Esophagus muscularis mucosa (tissue), 4 donors: ENCODE results near the gene TYMS. TPM values are rescaled to one million over a fixed set of nuclear protein-coding genes. Genes with fewer than 3 reads are reported as not detected.
A peak's percentile ranks its signal among the peaks of the same experiment; 100 is the strongest.

ENCODE experiments used
- DNase-seq: peaks from one replicate; pipeline ENCODE4 v3.0.0-alpha.2; 2017; ENCODE audit errors: extremely low spot score
- H3K27ac ChIP-seq, 4 donors: fragments of 200-600 bp; sonication (generic); replicated peaks in 1 of 4; 1 replicate in 3 of 4; 2 replicates in 1 of 4; pipeline ENCODE4 v1.5.1; 2016 to 2019; ENCODE audit warnings: mild to moderate bottlenecking in 1 of 4
- H3K27me3 ChIP-seq, 4 donors: fragments of 200-600 bp; sonication (generic); one replicate each; pipeline versions ENCODE4 v1.5.1 to v1.6.0; 2016 to 2019
- H3K36me3 ChIP-seq, 4 donors: fragments of 200-600 bp; sonication (generic); one replicate each; pipeline ENCODE4 v1.5.1; 2016 to 2019
- H3K4me1 ChIP-seq, 4 donors: fragments of 200-600 bp; sonication (generic); one replicate each; pipeline ENCODE4 v1.5.1; 2016 to 2019
- H3K4me3 ChIP-seq, 4 donors: fragments of 200-600 bp; sonication (generic); 1 replicate in 2 of 4; 2 replicates in 2 of 4; pipeline ENCODE4 v1.5.1; 2016 to 2019; ENCODE audit warnings: mild to moderate bottlenecking in 4 of 4, moderate library complexity in 1 of 4
- H3K9me3 ChIP-seq, 4 donors: fragments of 200-600 bp; sonication (generic); 1 replicate in 3 of 4; 2 replicates in 1 of 4; pipeline ENCODE4 v1.5.1; 2016 to 2019
- EP300 ChIP-seq: sonication (generic); formaldehyde crosslinking; IDR thresholded peaks from one replicate; pipeline ENCODE4 v1.6.1; 2017; ENCODE audit warnings: antibody characterized with exemption
- POLR2A ChIP-seq: fragments of 450-650 bp; IDR thresholded peaks from one replicate; pipeline ENCODE4 v1.6.1; 2017; ENCODE audit warnings: antibody characterized with exemption, moderate library complexity, mild to moderate bottlenecking, low read depth
- POLR2AphosphoS5 ChIP-seq, 2 donors: sonication (generic); formaldehyde crosslinking; IDR thresholded peaks; one replicate each; pipeline ENCODE4 v1.6.1; 2017; ENCODE audit warnings: antibody characterized with exemption in 2 of 2
- WGBS: methylation state at CpG from one replicate; pipeline ENCODE4 v1.1.5; 2018; 5-methylcytosine and 5-hydroxymethylcytosine counted together
- intact Hi-C: fragments of 100-400 bp; cut with DNase I; formaldehyde crosslinking; loops from one replicate; pipeline ENCODE4 v1.15.1; 2023
- total RNA-seq, 4 donors: library from RNA; depleted of rRNA; stranded (reverse); fragments of >200 nt; gene quantifications; one replicate each; pipeline versions ENCODE4 v1.1.0 to v1.2.1, GENCODE V29; 2016
- TF ChIP-seq, protein P1 (sequence below), 3 experiments: fragments of 200-600 bp in 2 of 3; fragments of 450-650 bp in 1 of 3; sonication (generic) in 2 of 3; IDR thresholded peaks; one replicate each; pipeline ENCODE4 v1.5.1; 2017 to 2019; ENCODE audit warnings: antibody characterized with exemption in 3 of 3, mild to moderate bottlenecking in 2 of 3, moderate library complexity in 1 of 3

The TYMS gene
- total RNA-seq, 4 donors from 2014 or later = 0.42 to 3.8 (median 2.2) TPM

DNA sequence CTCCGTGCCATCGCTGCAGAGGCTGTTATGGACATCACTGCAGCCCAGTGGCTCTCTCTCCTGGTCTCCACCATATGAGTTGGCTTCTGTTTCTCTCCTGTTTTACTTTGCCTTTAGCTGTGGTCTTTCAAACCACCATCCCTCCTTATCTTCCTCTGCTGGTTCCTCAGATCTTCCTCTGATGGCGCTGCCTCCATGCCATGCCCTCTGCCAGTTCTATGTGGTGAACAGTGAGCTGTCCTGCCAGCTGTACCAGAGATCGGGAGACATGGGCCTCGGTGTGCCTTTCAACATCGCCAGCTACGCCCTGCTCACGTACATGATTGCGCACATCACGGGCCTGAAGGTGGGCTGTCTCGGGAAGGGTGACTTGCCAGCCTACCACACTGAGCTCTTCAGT is 13.1 kb downstream of the TYMS start:
- Histone ChIP-seq H3K36me3 (peaks cover 0 to 41% (median 16%) of the 10 kb centered on the region in 4 donors), H3K27me3 (no peaks in the 10 kb centered on the region), H3K9me3 (no peaks in the 10 kb centered on the region), H3K27ac (no peak overlapping the region), H3K4me3 (no peak overlapping the region), H3K4me1 (peaks cover 5 to 32% (median 24%) of the 10 kb centered on the region in 4 donors)
- no peak for DNase-seq
- intact Hi-C loops = no loop called here
- WGBS = 98% methylated on average over 11 of the region's 11 CpGs
- TF ChIP-seq POLR2A (no peak), EP300 (no peak), POLR2AphosphoS5 (IDR thresholded peaks at IDR 0.05) (no peak)
- TF ChIP-seq, protein P1, sequence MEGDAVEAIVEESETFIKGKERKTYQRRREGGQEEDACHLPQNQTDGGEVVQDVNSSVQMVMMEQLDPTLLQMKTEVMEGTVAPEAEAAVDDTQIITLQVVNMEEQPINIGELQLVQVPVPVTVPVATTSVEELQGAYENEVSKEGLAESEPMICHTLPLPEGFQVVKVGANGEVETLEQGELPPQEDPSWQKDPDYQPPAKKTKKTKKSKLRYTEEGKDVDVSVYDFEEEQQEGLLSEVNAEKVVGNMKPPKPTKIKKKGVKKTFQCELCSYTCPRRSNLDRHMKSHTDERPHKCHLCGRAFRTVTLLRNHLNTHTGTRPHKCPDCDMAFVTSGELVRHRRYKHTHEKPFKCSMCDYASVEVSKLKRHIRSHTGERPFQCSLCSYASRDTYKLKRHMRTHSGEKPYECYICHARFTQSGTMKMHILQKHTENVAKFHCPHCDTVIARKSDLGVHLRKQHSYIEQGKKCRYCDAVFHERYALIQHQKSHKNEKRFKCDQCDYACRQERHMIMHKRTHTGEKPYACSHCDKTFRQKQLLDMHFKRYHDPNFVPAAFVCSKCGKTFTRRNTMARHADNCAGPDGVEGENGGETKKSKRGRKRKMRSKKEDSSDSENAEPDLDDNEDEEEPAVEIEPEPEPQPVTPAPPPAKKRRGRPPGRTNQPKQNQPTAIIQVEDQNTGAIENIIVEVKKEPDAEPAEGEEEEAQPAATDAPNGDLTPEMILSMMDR (IDR thresholded peaks at IDR 0.05) = no peak

DNA sequence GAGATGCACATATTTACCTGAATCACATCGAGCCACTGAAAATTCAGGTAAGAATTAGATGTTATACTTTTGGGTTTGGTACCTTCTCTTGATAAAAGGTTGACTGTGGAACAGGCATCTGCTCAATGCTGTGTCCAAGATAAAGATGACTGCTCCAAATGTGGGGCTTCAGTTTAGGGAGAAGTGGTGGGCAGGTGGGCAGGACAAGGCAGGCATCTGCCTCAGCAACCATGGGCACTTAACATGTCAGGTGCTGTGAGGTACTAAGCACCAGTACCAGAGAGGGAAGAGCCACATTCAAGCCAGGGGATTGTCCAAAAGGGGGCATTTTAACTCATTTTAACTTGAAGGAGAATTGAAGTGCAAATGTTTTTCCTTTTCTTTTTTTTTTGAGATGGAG is 14.0 kb downstream of the TYMS start:
- WGBS = 90% methylated on average over 1 of the region's 1 CpG
- Histone ChIP-seq H3K27ac (no peak overlapping the region), H3K4me3 (no peak overlapping the region), H3K9me3 (no peaks in the 10 kb centered on the region), H3K27me3 (no peaks in the 10 kb centered on the region), H3K36me3 (peaks cover 0 to 45% (median 22%) of the 10 kb centered on the region in 4 donors), H3K4me1 (peaks cover 5 to 32% (median 24%) of the 10 kb centered on the region in 4 donors)
- DNase-seq = no peak
- no peak for TF ChIP-seq POLR2AphosphoS5 (IDR thresholded peaks at IDR 0.05)
- TF ChIP-seq, protein P1 (IDR thresholded peaks at IDR 0.05) = no peak
- TF ChIP-seq EP300 = no peak
- intact Hi-C loops = no loop called here

DNA sequence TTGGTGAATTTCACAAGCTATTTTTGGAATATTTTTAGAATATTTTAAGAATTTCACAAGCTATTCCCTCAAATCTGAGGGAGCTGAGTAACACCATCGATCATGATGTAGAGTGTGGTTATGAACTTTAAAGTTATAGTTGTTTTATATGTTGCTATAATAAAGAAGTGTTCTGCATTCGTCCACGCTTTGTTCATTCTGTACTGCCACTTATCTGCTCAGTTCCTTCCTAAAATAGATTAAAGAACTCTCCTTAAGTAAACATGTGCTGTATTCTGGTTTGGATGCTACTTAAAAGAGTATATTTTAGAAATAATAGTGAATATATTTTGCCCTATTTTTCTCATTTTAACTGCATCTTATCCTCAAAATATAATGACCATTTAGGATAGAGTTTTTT is 15.9 kb downstream of the TYMS start:
- intact Hi-C loops = no loop called here
- no peaks in the 10 kb centered on the region for H3K27me3 ChIP-seq
- DNase-seq = no peak
- peaks cover 5 to 59% (median 34%) of the 10 kb centered on the region in 4 donors for H3K36me3 ChIP-seq
- no peak overlapping the region for H3K4me3 ChIP-seq
- peaks cover 5 to 38% (median 24%) of the 10 kb centered on the region in 4 donors for H3K4me1 ChIP-seq
- TF ChIP-seq POLR2A = no peak
- TF ChIP-seq EP300 = no peak
- no peak for TF ChIP-seq POLR2AphosphoS5 (IDR thresholded peaks at IDR 0.05)
- TF ChIP-seq, protein P1 (IDR thresholded peaks at IDR 0.05) = no peak
- H3K27ac ChIP-seq = peak overlapping the region in 2 of 4 donors; percentile 49 to 64
- no peaks in the 10 kb centered on the region for H3K9me3 ChIP-seq
- 66% methylated on average over 3 of the region's 3 CpGs for WGBS

DNA sequence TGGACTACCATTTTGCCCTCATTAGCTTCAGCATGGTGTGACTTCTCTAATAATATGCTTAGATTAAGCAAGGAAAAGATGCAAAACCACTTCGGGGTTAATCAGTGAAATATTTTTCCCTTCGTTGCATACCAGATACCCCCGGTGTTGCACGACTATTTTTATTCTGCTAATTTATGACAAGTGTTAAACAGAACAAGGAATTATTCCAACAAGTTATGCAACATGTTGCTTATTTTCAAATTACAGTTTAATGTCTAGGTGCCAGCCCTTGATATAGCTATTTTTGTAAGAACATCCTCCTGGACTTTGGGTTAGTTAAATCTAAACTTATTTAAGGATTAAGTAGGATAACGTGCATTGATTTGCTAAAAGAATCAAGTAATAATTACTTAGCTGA is 16.3 kb downstream of the TYMS start:
- Histone ChIP-seq H3K27me3 (no peaks in the 10 kb centered on the region), H3K36me3 (peaks cover 5 to 64% (median 36%) of the 10 kb centered on the region in 4 donors), H3K4me1 (peaks cover 5 to 42% (median 24%) of the 10 kb centered on the region in 4 donors), H3K27ac (peak overlapping the region in 2 of 4 donors; percentile 57 to 64), H3K4me3 (no peak overlapping the region), H3K9me3 (no peaks in the 10 kb centered on the region)
- TF ChIP-seq POLR2AphosphoS5 (IDR thresholded peaks at IDR 0.05) (no peak), EP300 (no peak), POLR2A (no peak)
- TF ChIP-seq, protein P1 (IDR thresholded peaks at IDR 0.05) = no peak
- 42% methylated on average over 5 of the region's 5 CpGs for WGBS
- intact Hi-C loops = no loop called here
- no peak for DNase-seq

DNA sequence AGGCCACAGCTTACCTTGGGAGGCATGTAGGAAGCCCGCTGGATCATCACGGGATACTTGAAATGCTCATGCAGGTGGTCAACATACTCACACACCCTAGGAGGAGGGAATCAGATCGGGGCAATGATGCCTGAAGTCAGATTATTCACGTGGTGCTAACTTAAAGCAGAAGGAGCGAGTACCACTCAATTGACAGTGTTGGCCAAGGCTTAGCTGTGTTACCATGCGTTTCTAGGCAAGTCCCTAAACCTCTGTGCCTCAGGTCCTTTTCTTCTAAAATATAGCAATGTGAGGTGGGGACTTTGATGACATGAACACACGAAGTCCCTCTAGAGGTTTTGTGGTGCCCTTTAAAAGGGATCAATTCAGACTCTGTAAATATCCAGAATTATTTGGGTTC is 17.9 kb downstream of the TYMS start:
- TF ChIP-seq EP300 (no peak), POLR2AphosphoS5 (IDR thresholded peaks at IDR 0.05) (no peak), POLR2A (no peak)
- TF ChIP-seq, protein P1 (IDR thresholded peaks at IDR 0.05) = no peak
- Histone ChIP-seq H3K4me1 (peaks cover 5 to 42% (median 24%) of the 10 kb centered on the region in 4 donors), H3K36me3 (peaks cover 5 to 57% (median 36%) of the 10 kb centered on the region in 4 donors), H3K9me3 (no peaks in the 10 kb centered on the region), H3K4me3 (no peak overlapping the region), H3K27ac (peak overlapping the region in 2 of 4 donors; percentile 57 to 64), H3K27me3 (no peaks in the 10 kb centered on the region)
- 93% methylated on average over 6 of the region's 7 CpGs for WGBS
- intact Hi-C loops = no loop called here
- no peak for DNase-seq
